Hepatocyte (in vitro differentiated cells): ENCODE measurements around the gene SYT3. TPM values are rescaled to one million over a fixed set of nuclear protein-coding genes. Genes with fewer than 3 reads are reported as not detected.

ENCODE experiments used
- DNase-seq: peaks from one replicate; pipeline ENCODE4 v3.0.0-alpha.2; 2016; ENCODE audit warnings: low spot score
- H2AFZ ChIP-seq: fragments of 200-600 bp; sonication (generic); 2 replicates; pipeline ENCODE4 v1.6.0; 2016; ENCODE audit warnings: antibody characterized with exemption, mild to moderate bottlenecking
- H3K27ac ChIP-seq: fragments of 200-600 bp; sonication (generic); 2 replicates; pipeline ENCODE4 v1.5.1; 2016; ENCODE audit warnings: mild to moderate bottlenecking
- H3K27me3 ChIP-seq: fragments of 200-600 bp; sonication (generic); 2 replicates; pipeline ENCODE4 v1.6.1; 2016
- H3K36me3 ChIP-seq: fragments of 200-600 bp; sonication (generic); replicated peaks from 2 replicates; pipeline ENCODE4 v1.5.1; 2016; ENCODE audit warnings: low read depth; ENCODE audit not compliant: insufficient read depth
- H3K4me1 ChIP-seq: fragments of 200-600 bp; sonication (generic); 2 replicates; pipeline ENCODE4 v1.5.1; 2016; ENCODE audit warnings: mild to moderate bottlenecking, moderate library complexity; ENCODE audit not compliant: insufficient read depth
- H3K4me2 ChIP-seq: fragments of 200-600 bp; sonication (generic); 2 replicates; pipeline ENCODE4 v1.6.0; 2016
- H3K4me3 ChIP-seq: fragments of 200-600 bp; sonication (generic); 2 replicates; pipeline ENCODE4 v1.5.1; 2016; ENCODE audit warnings: mild to moderate bottlenecking
- H3K79me2 ChIP-seq: fragments of 200-600 bp; sonication (generic); 2 replicates; pipeline ENCODE4 v1.6.0; 2017; ENCODE audit warnings: mild to moderate bottlenecking
- H3K9me2 ChIP-seq: fragments of 200-600 bp; sonication (generic); replicated peaks from 2 replicates; pipeline ENCODE4 v1.6.0; 2017; ENCODE audit warnings: mild to moderate bottlenecking; ENCODE audit not compliant: insufficient read depth
- H3K9me3 ChIP-seq: fragments of 200-600 bp; sonication (generic); 2 replicates; pipeline ENCODE4 v1.5.1; 2016; ENCODE audit warnings: low read depth, mild to moderate bottlenecking
- H4K20me1 ChIP-seq: fragments of 200-600 bp; sonication (generic); 2 replicates; pipeline ENCODE4 v1.6.0; 2016; ENCODE audit warnings: mild to moderate bottlenecking; ENCODE audit not compliant: insufficient read depth, poor library complexity, severe bottlenecking
- EZH2 ChIP-seq: fragments of 200-600 bp; sonication (generic); IDR thresholded peaks from 2 replicates; pipeline ENCODE4 v1.6.1; 2016; ENCODE audit warnings: antibody characterized with exemption, mild to moderate bottlenecking, borderline replicate concordance
- EZH2phosphoT487 ChIP-seq: fragments of 200-600 bp; sonication (generic); IDR thresholded peaks from one replicate; pipeline ENCODE4 v1.6.1; 2018; ENCODE audit warnings: antibody characterized with exemption, mild to moderate bottlenecking, low read depth, moderate library complexity; ENCODE audit not compliant: unreplicated experiment, severe bottlenecking
- WGBS: methylation state at CpG from one replicate; pipeline ENCODE4 v1.1.6; 2016; ENCODE audit warnings: low lambda C conversion rate; ENCODE audit errors: missing lambda C conversion rate; 5-methylcytosine and 5-hydroxymethylcytosine counted together
- polyA plus RNA-seq: library from polyadenylated mRNA; unstranded; fragments of >200 nt; fragmentation: Nextera tagmentation; extraction: Ambion mirVana; gene quantifications from 2 replicates; pipeline ENCODE4 v1.2.1, GENCODE V29; 2016
- total RNA-seq: library from RNA; depleted of rRNA; stranded (reverse); fragments of >200 nt; gene quantifications from 2 replicates; pipeline ENCODE4 v1.2.3, GENCODE V29; 2014
- TF ChIP-seq, protein P1 (sequence below): fragments of 200-600 bp; sonication (generic); IDR thresholded peaks from 2 replicates; pipeline ENCODE4 v1.5.1; 2016; ENCODE audit warnings: antibody characterized with exemption, mild to moderate bottlenecking; ENCODE audit not compliant: poor library complexity

SYT3 gene
- total and polyA plus RNA-seq, 2 experiments from 2014 or later, result 1.5 to 2.2 TPM

DNA sequence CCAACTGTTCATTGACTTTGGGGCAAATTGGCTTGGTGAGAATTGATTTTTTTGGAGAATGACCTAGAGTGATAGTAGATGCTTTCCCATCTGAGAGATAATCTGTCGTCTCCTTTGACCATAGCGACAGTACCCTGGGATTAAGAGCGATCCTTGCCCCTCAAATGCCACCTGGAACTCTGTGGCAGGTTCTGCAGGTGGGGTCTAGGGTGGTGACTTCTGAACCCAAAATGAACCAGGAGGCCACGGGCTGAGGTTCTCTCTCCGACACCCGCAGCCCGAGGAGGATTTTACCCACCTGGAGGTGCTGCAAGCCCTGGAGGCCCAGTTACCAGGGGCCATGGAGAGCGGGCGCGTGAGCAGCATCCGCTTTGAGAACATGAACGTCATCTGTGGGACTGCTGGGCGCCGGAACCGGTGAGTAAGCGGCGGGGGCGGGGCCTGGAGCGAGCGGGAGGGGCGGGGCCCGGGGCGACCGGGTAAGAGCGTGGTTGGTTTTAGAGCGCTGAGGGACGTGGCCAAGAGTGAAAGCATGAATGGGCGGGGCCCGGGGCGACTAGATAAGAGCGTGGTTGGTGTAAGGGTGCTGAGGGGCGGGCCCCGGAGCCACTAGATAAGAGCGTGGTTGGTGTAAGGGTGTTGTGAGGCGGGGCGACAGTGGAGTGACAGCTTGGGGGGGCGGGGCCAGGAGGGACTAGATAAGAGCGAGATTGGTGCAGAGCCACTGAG is 18.2 kb upstream of the SYT3 start:
- Histone ChIP-seq H3K4me1 (no peaks in the 10 kb centered on the region), H3K79me2 (no peaks in the 10 kb centered on the region), H3K36me3 (no peaks in the 10 kb centered on the region), H3K27me3 (no peaks in the 10 kb centered on the region), H3K9me3 (no peaks in the 10 kb centered on the region), H3K4me2 (peak overlapping the region; percentile 82), H3K9me2 (no peaks in the 10 kb centered on the region), H2AFZ (peak overlapping the region; percentile 47), H3K4me3 (no peak overlapping the region), H4K20me1 (no peaks in the 10 kb centered on the region), H3K27ac (peak overlapping the region; percentile 88)
- WGBS, result 16% methylated on average over 11 of the region's 38 CpGs
- DNase-seq, result peak; percentile 99
- TF ChIP-seq, protein P1, sequence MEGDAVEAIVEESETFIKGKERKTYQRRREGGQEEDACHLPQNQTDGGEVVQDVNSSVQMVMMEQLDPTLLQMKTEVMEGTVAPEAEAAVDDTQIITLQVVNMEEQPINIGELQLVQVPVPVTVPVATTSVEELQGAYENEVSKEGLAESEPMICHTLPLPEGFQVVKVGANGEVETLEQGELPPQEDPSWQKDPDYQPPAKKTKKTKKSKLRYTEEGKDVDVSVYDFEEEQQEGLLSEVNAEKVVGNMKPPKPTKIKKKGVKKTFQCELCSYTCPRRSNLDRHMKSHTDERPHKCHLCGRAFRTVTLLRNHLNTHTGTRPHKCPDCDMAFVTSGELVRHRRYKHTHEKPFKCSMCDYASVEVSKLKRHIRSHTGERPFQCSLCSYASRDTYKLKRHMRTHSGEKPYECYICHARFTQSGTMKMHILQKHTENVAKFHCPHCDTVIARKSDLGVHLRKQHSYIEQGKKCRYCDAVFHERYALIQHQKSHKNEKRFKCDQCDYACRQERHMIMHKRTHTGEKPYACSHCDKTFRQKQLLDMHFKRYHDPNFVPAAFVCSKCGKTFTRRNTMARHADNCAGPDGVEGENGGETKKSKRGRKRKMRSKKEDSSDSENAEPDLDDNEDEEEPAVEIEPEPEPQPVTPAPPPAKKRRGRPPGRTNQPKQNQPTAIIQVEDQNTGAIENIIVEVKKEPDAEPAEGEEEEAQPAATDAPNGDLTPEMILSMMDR, result no peak
- TF ChIP-seq EZH2phosphoT487 (no peak), EZH2 (no peak)

DNA sequence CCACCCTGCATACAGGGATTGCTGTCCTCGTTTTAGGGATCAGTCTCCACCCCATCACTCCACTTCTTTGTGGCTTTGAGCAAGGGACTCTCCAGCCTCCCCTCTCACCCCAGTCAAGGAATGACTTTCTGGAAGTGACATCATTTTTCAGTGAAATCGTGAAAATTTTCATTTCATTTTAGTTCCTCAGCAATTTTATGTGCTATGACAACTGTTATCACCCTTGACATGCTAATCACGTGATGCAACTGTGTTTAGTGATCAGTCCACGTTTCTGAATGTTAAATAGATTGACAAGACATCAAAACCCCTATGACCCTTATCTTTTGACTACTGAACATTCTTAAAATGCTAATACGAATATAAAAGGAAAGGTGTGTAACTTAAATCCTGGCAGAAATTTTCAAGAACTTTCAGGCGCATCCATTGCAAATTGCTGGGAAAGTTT is 17.6 kb upstream of the SYT3 start:
- TF ChIP-seq EZH2, result no peak
- TF ChIP-seq, protein P1, result no peak
- TF ChIP-seq EZH2phosphoT487, result no peak

GRCh38 chr19:50654882-50655281 is 15.2 kb upstream of the SYT3 start:
- Histone ChIP-seq H4K20me1 (no peaks in the 10 kb centered on the region), H3K4me2 (no peak overlapping the region), H2AFZ (no peak overlapping the region), H3K27me3 (no peaks in the 10 kb centered on the region), H3K79me2 (no peaks in the 10 kb centered on the region), H3K27ac (no peak overlapping the region), H3K4me3 (no peak overlapping the region), H3K9me3 (no peaks in the 10 kb centered on the region), H3K4me1 (no peaks in the 10 kb centered on the region), H3K36me3 (no peaks in the 10 kb centered on the region), H3K9me2 (no peaks in the 10 kb centered on the region)
- DNase-seq, result peak; percentile 52
- TF ChIP-seq EZH2phosphoT487, result no peak
- TF ChIP-seq, protein P1, result no peak
- TF ChIP-seq EZH2, result no peak

More for the DNA sequence above, 17.6 kb upstream of the SYT3 start:
- H3K4me3 ChIP-seq, result no peak overlapping the region
- H3K4me1 ChIP-seq, result no peaks in the 10 kb centered on the region
- peak overlapping the region; percentile 72 for H3K4me2 ChIP-seq
- no peaks in the 10 kb centered on the region for H3K9me3 ChIP-seq
- H3K27me3 ChIP-seq, result no peaks in the 10 kb centered on the region
- no peaks in the 10 kb centered on the region for H4K20me1 ChIP-seq
- H3K79me2 ChIP-seq, result no peaks in the 10 kb centered on the region
- no peaks in the 10 kb centered on the region for H3K36me3 ChIP-seq
- 73% methylated on average over 6 of the region's 6 CpGs for WGBS
- DNase-seq, result no peak
- H2AFZ ChIP-seq, result peak overlapping the region; percentile 47
- no peaks in the 10 kb centered on the region for H3K9me2 ChIP-seq
- H3K27ac ChIP-seq, result peak overlapping the region; percentile 88
